ELF-1 (cell line): ENCODE data around the gene FAM168B.

Experiments
- DNase-seq: peaks from one replicate; pipeline ENCODE4 v3.0.0-alpha.2; 2016; ENCODE audit warnings: low read depth, low spot score

Gene FAM168B

DNA sequence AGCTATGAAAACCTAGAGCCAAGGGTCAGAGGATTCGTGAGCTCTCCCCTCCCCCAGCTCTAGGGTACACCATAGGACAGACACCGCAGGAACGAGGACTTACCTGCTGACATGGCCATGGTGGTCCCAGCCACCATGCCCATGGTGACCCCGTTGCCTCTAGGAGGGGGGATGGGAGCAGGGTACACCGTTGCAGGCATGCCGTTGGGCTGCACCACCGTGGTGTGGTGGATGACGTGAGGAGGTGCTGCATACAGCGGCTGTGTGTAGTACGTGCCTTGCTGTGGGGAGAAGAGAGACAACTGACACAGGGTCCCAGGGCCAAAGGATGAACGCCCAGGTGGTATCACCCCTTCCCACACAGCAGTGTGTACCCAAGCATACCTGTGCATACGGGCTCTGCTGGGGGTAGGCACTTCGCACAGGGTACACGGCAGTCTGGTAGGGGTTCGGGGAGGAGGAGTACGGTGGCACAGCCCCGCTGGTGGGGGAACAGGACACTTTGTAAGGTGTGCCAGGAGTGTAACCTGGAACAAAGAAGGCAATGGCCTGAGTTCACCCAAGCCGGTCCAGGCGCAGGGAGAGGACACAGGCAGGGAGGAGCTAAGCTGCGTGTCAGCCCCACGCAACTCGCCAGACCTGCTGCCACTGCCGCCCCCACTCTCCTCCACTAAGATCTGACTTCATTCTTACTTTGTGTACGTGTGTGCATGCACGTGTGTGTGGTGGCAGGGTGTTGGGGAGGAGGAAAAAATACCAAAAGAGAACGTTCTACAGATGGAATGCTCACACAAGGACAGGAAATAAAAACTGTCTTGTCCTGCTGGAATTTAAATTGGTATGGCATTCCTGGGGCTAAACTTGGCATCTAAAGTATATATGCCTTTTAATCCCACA is 37.8 kb downstream of the FAM168B start:
- DNase-seq: no peak

DNA sequence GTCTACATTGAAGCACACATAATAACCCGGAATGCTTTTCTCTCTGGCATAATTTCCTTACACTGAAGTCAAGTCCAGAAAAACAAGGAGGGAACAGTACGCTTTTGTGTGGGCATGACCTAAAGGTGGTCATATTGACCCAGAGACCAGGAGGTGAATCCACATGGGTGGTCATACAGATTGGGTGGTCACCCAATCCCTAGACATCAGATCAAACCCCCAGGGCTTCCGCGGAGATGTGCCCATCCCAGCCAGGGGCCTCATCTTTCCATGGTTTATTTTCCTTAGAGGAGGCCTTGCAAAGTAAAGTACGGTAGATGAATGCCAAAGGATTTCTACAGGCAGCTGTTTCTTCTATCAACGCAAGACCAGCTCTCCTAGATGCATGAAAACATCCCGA is 38.8 kb downstream of the FAM168B start:
- DNase-seq: no peak

DNA sequence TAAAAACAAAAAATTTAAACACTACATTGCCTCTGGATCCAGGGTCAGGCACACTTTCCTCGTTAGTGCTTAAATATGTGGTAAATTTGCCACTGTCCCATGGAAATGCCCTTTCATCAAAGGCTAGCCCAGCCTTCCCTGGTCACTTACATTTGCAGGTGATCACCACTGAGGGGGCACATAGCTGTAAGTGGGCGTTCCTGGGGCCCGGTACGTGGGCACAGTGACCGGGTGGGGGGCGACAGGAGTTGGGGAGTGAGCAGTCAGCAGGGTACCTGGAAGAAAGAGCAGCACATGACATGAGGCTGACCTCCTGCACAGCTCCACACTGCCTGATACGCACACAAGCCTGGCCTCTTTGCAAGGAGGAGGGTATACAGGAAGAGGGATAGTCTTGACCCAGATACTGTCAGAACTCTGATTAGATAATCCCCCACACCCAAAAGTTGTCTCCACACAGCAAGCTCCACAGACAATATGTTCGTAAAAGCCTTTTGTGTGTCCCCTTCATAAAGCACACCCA is 40.5 kb downstream of the FAM168B start:
- no peak for DNase-seq

DNA sequence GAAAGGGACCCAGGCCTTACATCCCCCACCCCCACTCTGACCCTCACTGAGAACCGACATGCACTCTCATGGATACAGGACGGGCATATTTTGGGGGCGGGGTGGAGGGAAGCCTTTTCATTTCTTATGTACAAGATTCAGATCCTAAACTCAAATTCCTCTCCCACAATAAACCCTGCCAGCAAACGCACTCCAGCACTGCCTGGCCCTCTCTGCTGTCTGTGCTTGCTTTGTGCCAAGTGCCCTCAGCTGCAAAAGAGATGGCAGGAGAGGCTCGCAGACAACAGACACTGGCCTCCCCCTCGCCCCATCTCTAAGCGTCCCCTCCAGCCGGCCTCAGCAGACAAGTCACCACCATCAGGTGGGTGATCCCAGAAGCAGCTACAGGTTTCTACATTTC is 42.4 kb downstream of the FAM168B start:
- DNase-seq: no peak

DNA sequence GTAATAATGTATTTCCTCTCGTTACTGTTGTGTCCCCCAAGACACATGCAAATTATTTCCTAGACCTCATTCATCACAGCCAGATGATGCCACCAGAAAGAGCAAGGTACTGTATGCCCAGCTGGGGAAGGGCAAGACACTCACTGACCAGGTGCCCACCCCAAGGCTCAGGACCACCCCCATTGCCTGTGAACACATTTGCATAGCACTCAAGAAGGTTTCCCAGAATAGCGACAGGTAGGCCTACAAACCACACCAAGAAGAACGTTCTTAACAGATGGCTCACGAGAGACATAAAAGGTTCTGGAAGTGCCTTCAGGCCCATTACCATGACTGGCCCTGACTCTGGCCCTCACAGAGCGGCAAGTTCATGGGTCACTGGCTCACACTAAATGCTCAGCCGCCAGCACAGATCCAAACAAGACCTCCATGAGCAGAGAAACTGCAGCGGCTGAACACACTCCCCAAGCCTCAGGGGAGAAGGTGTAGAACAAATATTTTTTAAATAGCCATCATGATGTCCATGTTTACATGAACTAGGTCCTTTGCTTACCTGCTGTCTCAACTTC is 44.0 kb downstream of the FAM168B start:
- no peak for DNase-seq

DNA sequence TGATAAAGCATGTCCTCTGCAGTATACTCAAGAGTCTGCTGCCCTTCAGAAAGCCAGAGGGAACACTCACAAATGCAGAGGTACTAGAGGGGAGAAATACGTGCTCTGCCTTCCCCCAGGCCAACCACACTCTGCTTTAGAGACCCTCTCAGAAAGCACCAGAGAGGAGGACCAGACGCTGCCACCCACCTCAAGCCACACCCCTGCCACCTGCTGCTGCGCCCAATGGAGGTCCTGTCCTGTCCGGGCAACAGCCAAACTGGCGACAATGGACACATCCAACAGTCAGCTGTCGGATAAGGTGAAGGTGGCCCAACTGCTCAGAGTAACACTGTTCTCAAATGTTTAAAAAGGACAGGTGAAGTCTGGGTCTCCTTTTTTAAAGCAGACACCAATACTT is 44.6 kb downstream of the FAM168B start:
- no peak for DNase-seq

DNA sequence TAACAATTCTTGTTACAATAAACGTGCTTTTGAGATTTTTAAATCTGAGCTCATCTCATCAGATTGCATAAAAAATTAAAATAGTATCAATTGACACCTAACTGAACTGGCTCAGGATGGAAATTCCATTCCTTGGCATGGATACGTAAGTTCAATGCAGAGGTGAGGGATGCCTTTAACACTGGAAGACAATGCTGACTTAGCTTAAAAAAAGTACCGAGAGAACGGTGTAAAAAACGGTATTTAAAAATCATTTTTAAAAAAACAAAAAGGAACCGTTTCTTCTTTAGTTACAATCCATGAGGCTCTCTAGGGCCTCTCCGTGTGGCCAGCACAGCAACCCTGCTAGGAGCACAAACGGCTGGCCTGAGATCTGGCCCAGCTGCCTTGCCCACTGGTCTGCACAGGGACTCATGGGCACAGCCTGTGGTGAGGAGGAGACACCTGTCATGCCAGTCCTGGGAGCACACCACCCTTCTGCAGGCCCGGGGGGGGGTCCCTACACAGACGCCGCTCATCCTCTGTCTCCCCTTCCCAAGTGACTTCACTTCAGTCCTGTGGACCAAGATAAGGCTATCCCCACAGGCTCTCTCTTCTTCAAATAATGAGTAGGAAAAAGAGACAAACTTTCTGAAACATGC is 45.2 kb downstream of the FAM168B start:
- DNase-seq: no peak

DNA sequence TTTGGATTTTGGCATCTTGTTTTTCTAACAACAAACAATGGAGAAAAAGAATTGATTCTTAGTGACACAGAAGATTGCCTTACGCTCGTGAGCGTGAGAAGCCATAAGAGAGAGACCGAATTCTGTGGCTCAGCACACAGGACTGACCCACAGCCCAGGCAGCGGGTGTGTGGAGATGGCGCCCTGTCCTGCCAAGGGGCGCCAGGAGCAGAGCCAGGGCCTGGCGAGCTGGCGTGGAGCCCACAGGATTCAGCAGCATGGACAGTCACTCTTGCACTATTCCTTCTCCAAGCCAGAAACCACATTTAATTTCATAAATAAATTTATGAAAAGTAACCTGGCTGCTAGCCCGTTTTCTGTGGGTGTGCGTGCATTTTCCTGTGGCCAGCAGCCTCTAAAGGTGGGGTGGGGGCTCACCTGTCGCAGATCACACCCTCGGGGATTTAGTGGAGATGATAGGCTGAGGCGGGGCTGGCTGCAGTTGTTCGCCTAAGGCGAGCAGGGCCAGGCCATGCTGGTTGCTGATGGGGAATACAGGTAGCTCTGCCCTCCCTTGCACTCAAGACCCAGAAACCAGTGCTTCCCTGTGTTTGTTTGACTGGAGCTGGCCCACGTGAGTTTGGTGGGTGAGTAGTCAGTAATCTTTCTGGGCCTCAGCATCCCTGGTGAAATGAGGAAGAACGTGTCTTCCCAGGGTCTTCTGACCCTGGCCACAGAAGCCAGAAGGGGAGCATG is 46.2 kb downstream of the FAM168B start:
- no peak for DNase-seq

DNA sequence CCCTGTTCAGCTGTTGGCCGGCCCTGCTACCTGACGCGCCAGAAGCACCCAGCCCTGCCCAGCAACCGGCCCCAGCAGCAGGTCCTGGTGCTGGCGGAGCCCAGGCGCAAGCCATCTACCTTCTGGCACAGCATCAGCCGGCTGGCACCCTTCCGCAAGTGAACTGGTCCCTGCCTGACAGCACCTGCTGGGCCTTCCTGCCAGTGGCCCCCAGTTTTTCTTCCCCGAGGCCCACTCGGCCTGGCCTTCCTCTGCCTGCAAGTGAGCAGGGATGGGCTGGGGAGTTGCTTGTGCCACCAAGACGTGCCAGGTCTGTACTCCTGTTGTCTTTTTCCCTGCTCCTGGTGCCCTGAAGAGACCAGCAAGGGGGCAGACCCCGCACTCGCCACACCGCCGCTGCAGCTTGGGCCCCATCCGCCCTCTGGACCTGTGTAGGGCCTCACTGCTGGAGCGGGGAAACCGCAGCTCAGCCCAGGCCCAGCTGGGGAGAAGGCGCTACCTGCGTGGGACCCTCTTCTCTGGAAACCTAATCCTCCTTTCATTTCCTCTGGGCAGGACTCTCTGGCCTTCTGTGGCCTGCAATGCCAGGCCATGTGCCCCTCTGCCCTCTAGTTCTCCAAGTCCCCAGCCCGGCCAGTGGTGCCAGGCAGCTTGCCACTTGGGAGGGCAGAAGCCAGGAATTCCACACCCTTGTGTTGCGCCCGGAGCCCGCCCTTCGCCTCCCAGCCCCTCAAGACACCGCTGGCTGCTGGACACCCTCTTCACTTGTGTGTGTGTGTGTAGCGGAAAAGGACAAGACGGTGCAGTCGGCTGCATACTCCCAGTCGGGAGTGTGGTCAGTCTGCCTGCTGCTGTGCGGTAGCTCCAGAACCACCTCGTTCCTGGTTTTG is 47.0 kb downstream of the FAM168B start:
- no peak for DNase-seq

DNA sequence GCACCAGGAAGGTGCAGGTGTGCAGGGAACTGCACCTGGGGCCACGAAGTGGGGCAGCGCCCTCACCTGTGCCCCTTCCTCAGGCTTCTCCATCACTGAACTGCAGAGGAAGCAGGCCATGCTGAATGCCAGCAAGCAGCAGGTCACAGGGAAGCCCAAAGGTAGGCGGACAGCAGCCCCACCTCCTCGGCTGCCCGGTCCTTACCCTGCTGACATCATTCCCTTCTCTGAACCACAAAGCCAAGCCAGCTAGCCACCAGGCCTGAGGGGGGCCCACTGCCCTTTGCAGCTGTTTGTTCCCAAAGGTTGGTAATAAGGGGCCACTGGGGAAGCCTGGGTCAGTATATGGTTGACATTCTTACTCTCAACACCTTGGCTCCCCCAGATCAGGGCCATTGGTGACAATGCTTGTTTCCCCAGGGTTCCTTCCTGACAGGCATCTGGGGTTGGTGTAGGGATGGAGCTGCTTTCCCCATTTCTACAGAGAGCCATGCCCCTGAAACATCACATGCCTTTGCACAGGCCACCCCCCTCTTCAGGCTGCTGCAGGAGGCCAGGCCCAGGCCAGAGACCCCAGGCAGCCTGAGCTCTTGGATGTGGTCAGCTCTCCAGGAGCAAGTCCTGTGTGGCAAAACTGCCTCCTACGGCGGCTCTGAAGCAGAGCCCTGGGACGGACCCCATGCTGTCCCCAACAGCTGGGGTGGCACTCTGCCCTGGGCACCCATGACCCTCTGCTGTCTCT is 47.8 kb downstream of the FAM168B start:
- DNase-seq: no peak

DNA sequence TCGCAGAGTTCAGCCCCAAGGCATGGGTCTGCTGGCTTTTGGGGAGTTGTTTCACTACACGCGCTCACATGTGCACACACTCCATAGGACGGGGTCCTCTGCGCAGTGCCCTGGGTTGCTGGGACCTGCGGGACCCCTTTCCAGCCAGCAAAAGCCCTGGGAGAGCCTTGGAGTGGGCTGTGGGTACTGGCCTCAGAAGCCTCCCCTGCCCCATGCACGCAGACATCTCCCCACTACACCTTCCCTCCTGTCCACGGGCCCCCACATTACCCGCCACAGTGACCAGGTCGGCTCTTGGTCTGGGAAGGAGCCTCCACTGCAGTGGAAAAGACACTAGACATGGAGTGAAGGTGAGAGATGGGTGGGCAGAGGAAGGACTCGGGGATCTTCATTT is 48.5 kb downstream of the FAM168B start:
- DNase-seq: no peak

DNA sequence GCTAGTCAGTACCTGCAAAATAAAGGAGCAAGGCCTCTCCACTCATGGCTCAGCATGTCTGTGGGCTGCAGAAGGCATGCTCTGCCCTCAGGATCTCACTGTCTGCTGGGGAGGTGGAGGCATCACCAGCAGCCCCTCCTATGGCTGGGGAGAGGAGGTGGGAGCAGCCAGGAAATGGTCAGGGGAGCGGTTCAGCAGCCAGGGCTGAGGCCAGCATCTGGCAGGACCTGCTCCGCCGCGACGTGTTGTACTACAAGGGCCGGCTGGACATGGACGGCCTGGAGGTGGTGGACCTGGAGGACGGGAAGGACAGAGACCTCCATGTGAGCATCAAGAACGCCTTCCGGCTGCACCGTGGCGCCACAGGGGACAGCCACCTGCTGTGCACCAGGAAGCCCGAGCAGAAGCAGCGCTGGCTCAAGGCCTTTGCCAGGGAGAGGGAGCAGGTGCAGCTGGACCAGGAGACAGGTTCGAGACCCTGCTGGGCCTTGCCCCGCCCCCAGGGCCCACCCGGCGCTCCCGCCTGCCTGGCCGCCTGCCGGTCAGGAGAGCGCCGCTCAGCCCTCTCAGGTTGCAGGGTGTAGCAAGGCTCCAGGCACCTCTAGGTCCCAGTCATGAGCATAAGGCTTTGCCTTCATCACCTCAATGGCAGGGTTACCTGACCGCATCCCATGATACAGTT is 49.0 kb downstream of the FAM168B start:
- DNase-seq: no peak

DNA sequence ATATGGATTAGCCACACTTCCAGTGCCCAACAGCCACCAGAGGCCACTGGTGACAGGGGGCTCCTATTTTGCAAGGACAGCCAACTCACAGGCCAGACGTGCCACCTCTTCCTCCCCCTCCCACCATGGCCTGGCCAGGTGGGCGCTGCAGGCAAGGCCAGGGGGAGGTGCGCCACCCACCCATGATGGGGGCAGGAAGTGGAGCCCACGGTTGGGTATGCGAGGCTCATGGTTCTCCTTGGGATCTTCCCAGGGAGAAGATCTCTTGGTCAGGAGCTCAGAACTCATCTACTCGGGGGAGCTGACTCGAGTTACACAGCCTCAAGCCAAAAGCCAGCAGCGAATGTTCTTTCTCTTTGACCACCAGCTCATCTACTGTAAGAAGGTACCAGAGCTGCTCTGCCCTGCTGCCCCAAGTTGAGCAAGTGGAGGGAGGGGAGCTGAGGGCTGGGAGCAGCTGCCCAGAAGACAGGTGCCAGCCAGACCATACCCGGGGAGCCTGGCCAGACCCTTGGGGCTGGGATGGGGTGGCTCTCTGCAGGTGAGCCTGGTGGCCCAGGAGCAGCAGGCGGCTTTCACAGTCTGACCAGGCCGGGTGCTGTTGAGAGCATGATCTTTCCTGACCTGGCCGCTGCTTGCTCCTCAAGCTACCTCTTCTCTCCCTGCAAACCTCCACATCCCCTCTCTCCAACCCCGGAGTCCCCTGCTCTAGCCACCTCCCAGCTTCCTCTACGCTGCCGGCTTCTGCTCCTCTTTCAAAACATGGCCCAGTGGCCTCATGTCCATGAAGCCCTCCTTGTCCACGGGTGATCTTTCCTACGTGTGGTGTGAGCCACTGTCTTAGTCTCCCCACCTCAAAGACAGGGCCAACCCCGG is 49.8 kb downstream of the FAM168B start:
- no peak for DNase-seq

DNA sequence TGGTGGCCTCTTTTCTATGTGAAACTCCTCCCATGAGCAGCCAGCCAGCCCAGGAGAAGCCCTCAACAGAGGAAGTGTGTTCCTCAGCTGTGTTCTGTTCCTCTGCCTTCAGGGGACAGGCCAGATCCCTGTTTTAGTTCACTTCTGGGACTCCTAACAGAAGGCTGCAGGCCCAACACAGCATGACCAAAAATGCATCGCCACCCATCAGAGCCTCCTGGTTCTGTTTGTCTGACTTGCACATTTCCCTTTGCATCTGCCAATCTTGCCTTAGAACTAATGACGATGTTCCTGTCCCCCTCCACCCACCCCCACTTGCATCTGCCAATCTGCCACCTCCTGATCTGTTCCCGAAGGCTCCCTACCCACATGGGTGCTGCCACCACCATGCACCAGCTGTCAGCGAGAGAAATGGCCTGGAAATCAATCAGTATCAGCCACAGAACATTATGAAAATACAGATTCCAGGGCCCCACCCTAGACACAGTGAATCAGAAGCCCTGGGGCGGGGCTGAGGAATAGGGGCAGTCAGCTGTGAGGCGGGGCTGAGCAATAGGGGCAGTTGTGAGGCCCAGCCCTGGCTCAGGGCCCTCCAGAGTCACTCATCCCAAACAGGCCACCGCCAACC is 51.0 kb downstream of the FAM168B start:
- DNase-seq: no peak

DNA sequence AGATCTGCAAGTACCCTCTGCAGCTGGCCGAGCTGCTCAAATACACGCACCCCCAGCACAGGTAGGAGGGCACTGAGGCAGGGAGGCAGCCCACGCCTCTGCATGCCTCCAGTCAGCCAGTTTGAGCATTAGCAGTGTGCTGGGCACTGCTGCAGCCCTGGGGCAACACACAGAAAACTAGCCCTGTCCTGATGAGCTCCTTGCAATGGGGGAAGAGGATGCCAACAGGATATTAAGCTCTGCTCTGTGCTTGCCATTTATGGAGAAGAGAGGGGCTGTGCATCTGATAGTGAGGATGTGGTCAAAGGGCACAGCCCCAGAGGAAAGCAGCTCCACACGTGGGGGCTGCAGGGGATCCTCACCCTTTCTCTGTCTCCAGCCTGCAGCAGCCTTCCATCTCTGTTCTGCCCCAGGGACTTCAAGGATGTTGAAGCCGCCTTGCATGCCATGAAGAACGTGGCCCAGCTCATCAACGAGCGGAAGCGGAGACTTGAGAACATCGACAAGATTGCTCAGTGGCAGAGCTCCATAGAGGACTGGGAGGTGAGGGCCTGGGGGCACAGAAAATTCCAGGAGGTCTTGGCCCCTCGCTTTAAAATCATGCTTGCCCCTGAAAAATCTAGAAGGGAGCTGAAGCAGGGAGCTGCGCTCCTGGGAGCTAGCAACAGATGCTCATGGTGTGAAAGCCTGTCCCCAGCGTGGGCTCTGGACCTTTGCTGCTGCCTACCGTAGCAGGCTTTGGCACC is 51.7 kb downstream of the FAM168B start:
- no peak for DNase-seq

DNA sequence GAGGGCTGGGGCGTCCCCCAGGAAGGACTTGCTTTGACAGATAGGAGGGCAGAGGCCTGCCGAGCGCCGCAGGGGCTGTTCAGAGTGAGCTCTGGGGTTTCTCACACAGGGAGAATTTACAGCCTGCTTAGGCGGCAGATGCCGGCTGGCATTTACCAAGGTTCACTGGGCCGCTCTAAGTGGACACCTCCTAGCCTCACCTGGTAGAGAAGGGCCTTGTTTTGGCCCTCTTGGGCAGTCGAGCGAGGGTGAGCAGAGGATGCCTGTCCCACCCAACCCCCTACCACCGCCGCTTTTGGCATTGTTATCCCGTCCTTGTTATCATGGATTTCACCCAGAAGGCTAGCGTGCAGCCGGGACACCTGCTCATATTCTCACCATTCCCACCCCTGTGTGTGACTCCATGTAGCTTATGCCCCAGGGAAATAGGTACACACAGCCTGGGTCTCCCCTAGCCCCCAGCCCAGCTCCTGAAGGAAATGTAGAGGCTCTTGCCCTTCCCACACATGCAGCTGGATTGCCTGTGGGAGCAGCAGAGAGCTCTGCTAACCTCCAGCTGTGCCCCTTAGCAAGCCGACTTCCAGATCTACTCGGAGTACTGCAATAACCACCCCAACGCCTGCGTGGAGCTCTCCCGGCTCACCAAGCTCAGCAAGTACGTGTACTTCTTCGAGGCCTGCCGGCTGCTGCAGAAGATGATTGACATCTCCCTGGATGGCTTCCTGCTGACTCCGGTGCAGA is 52.4 kb downstream of the FAM168B start:
- DNase-seq: peak; percentile 62
